Measurements from ENCODE around the gene IL5.

- TF ChIP-seq, protein P1, sequence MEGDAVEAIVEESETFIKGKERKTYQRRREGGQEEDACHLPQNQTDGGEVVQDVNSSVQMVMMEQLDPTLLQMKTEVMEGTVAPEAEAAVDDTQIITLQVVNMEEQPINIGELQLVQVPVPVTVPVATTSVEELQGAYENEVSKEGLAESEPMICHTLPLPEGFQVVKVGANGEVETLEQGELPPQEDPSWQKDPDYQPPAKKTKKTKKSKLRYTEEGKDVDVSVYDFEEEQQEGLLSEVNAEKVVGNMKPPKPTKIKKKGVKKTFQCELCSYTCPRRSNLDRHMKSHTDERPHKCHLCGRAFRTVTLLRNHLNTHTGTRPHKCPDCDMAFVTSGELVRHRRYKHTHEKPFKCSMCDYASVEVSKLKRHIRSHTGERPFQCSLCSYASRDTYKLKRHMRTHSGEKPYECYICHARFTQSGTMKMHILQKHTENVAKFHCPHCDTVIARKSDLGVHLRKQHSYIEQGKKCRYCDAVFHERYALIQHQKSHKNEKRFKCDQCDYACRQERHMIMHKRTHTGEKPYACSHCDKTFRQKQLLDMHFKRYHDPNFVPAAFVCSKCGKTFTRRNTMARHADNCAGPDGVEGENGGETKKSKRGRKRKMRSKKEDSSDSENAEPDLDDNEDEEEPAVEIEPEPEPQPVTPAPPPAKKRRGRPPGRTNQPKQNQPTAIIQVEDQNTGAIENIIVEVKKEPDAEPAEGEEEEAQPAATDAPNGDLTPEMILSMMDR (IDR thresholded peaks at IDR 0.05; ENCODE audit: low read depth, low read length, missing input control): no peak
- no peak for TF ChIP-seq EGR1 (IDR thresholded peaks at IDR 0.05; ENCODE audit: low read depth in 2 of 2)
Observed at GRCh38 chr5:132503244-132503643, 40.1 kb downstream of the IL5 start.
